Natural killer cell (primary cell): ENCODE measurements around the gene CIB2. TPM values are rescaled to one million over a fixed set of nuclear protein-coding genes. Genes with fewer than 3 reads are reported as not detected.
A peak's percentile ranks its signal among the peaks of the same experiment; 100 is the strongest.

ENCODE experiments used
- ATAC-seq, 3 donors: fragments of 150-1000 bp in 2 of 3; fragments of 200-7000 bp in 1 of 3; cut with Tn5 transposase; 1 replicate in 1 of 3; 2 replicates in 2 of 3; pipeline ENCODE4 v1.10.0; 2021; ENCODE audit warnings: mild to moderate bottlenecking in 2 of 3, moderate library complexity in 2 of 3
- DNase-seq, 2 donors: peaks; one replicate each; pipeline versions ENCODE4 v3.0.0 to v3.0.0-alpha.2; 2013 to 2021; ENCODE audit warnings: mixed read lengths in 1 of 2
- H3K27ac ChIP-seq: one replicate; pipeline ENCODE4 v1.5.1; 2013; ENCODE audit warnings: mild to moderate bottlenecking, low read length
- H3K27me3 ChIP-seq: one replicate; pipeline ENCODE4 v1.6.1; 2013; ENCODE audit warnings: low read length; ENCODE audit not compliant: control insufficient read depth, insufficient read depth
- H3K36me3 ChIP-seq: one replicate; pipeline ENCODE4 v1.6.1; 2013; ENCODE audit warnings: low read length; ENCODE audit not compliant: control insufficient read depth, insufficient read depth
- H3K4me1 ChIP-seq: one replicate; pipeline ENCODE4 v1.6.1; 2013; ENCODE audit warnings: low read length; ENCODE audit not compliant: control insufficient read depth, insufficient read depth
- H3K4me3 ChIP-seq: one replicate; pipeline ENCODE4 v1.5.1; 2013; ENCODE audit warnings: low read length
- H3K9me3 ChIP-seq: one replicate; pipeline ENCODE4 v1.6.1; 2013; ENCODE audit warnings: low read length; ENCODE audit not compliant: control insufficient read depth, insufficient read depth
- H3K27ac Mint-ChIP-seq, 2 donors: one replicate each; pipeline ENCODE4 v1.8.0; 2022; ENCODE audit warnings: mild to moderate bottlenecking in 2 of 2, mixed read lengths in 2 of 2, moderate library complexity in 1 of 2
- H3K27me3 Mint-ChIP-seq, 2 donors: one replicate each; pipeline ENCODE4 v1.8.0; 2022; ENCODE audit warnings: low read depth in 2 of 2, mixed read lengths in 2 of 2
- H3K36me3 Mint-ChIP-seq: one replicate; pipeline ENCODE4 v1.8.0; 2022; ENCODE audit warnings: mixed read lengths
- H3K4me1 Mint-ChIP-seq, 2 donors: one replicate each; pipeline ENCODE4 v1.8.0; 2022; ENCODE audit warnings: mixed read lengths in 2 of 2
- H3K4me3 Mint-ChIP-seq: one replicate; pipeline ENCODE4 v1.8.0; 2022; ENCODE audit warnings: mild to moderate bottlenecking, moderate library complexity, mixed read lengths
- H3K9me3 Mint-ChIP-seq, 2 donors: one replicate each; pipeline ENCODE4 v1.8.0; 2022; ENCODE audit warnings: mixed read lengths in 2 of 2
- CTCF ChIP-seq: fragments of 200-600 bp; IDR thresholded peaks from one replicate; pipeline ENCODE4 v1.8.0; 2022; ENCODE audit warnings: antibody characterized with exemption
- WGBS: methylation state at CpG from one replicate; pipeline ENCODE4 v1.1.7; 2013; ENCODE audit warnings: missing lambda C conversion rate; ENCODE audit not compliant: insufficient coverage; 5-methylcytosine and 5-hydroxymethylcytosine counted together
- intact Hi-C: fragments of 100-400 bp; cut with micrococcal nuclease; formaldehyde crosslinking; loops from one replicate; pipeline ENCODE4 v1.14.2; 2022
- total RNA-seq, 4 donors: library from RNA; stranded (reverse); fragments of 120-200 nt in 1 of 4; gene quantifications; one replicate each; pipeline versions ENCODE4 v1.2.3 to v1.2.4, GENCODE V29; 2013 to 2022

The CIB2 gene
- total RNA-seq, 3 donors from 2014 or later (not counting 1 experiment from before 2014, with no cell fraction given): 0.25 to 1.5 (median 0.99) TPM

- H3K9me3 ChIP-seq: no peaks in the 10 kb centered on the region
- Mint-ChIP-seq H3K27me3 (no peaks in the 10 kb centered on the region), H3K4me3 (no peak overlapping the region), H3K4me1 (peaks cover 39 to 42% of the 10 kb centered on the region in 2 donors), H3K9me3 (no peaks in the 10 kb centered on the region), H3K27ac (no peak overlapping the region), H3K36me3 (no peaks in the 10 kb centered on the region)
- H3K4me3 ChIP-seq: no peak overlapping the region
- no peaks in the 10 kb centered on the region for H3K27me3 ChIP-seq
- no peak overlapping the region for H3K27ac ChIP-seq
- TF ChIP-seq CTCF: peak; percentile 91
- H3K4me1 ChIP-seq: peaks cover 55% of the 10 kb centered on the region
- ATAC-seq: peak; percentile 72 to 81 (median 76)
- intact Hi-C loops: loop anchor here (1.0 kb wide), 3 partner anchors 108 to 149 kb away; no protein-coding TSS in a partner anchor
- WGBS: 38% methylated on average over 11 of the region's 11 CpGs
- peak; percentile 77 to 93 for DNase-seq
- H3K36me3 ChIP-seq: no peaks in the 10 kb centered on the region
Measured at GRCh38 chr15:78108300-78109084, 22.8 kb downstream of the CIB2 start.

- no peaks in the 10 kb centered on the region for H3K27me3 ChIP-seq
- no peaks in the 10 kb centered on the region for H3K9me3 ChIP-seq
- H3K4me1 Mint-ChIP-seq: peaks cover 45 to 46% of the 10 kb centered on the region in 2 donors
- no peak overlapping the region for H3K27ac Mint-ChIP-seq
- H3K36me3 ChIP-seq: no peaks in the 10 kb centered on the region
- ATAC-seq: no peak
- H3K4me3 ChIP-seq: no peak overlapping the region
- intact Hi-C loops: no loop called here
- H3K9me3 Mint-ChIP-seq: no peaks in the 10 kb centered on the region
- H3K36me3 Mint-ChIP-seq: no peaks in the 10 kb centered on the region
- DNase-seq: no peak
- peaks cover 61% of the 10 kb centered on the region for H3K4me1 ChIP-seq
- no peak for TF ChIP-seq CTCF
- WGBS: 91% methylated on average over 8 of the region's 8 CpGs
- no peak overlapping the region for H3K4me3 Mint-ChIP-seq
- H3K27me3 Mint-ChIP-seq: no peaks in the 10 kb centered on the region
- no peak overlapping the region for H3K27ac ChIP-seq
Measured at GRCh38 chr15:78107471-78107870, 23.8 kb downstream of the CIB2 start.

GRCh38 chr15:78105476-78106241 lies 25.6 kb downstream of the CIB2 start:
- ATAC-seq: peak in 2 of 3 donors; percentile 19 to 42
- peak overlapping the region; percentile 14 to 69 for H3K27ac Mint-ChIP-seq
- H3K27ac ChIP-seq: peak overlapping the region; percentile 12

More at GRCh38 chr15:78105476-78106241, 25.6 kb downstream of the CIB2 start:
- H3K36me3 Mint-ChIP-seq: no peaks in the 10 kb centered on the region
- Histone ChIP-seq H3K9me3 (no peaks in the 10 kb centered on the region), H3K4me1 (peaks cover 69% of the 10 kb centered on the region), H3K36me3 (no peaks in the 10 kb centered on the region), H3K4me3 (no peak overlapping the region), H3K27me3 (no peaks in the 10 kb centered on the region)
- TF ChIP-seq CTCF: no peak
- peak overlapping the region; percentile 70 for H3K4me3 Mint-ChIP-seq
- 50% methylated on average over 16 of the region's 16 CpGs for WGBS
- DNase-seq: peak in 1 of 2 donors; percentile 28
- intact Hi-C loops: loop anchor here (1.0 kb wide), 1 partner anchor 71 kb away; no protein-coding TSS in a partner anchor
- H3K4me1 Mint-ChIP-seq: peaks cover 46 to 48% of the 10 kb centered on the region in 2 donors
- H3K27me3 Mint-ChIP-seq: no peaks in the 10 kb centered on the region
- H3K9me3 Mint-ChIP-seq: no peaks in the 10 kb centered on the region
